ENCODE measurements around the gene CEP295NL. TPM values are rescaled to one million over a fixed set of nuclear protein-coding genes. Genes with fewer than 3 reads are reported as not detected.

The CEP295NL gene
- total RNA-seq, 1 donor, result 2.5 TPM

DNA sequence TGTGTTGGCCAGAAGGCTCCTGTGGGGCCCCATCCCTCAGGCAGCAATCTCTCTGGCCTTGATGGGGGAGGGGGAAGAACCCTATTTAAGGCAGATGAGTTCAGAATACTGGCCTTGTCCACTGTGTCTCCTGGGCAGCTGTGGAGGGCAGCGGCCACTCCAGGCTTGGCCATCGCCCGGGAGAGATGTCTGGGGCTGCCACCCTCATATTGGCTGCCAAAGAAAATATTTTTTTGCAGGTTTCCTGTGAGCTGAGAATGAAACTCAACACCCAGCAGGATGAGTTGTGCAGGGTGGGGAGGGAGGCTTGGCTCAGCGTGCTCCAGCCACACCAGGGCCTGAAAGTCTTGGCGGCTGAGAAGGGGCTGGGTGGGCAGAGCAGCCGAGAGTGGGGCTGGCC, 36.6 kb upstream of the CEP295NL start:
- Histone ChIP-seq H3K4me3 (ENCODE audit: insufficient read depth, low read length) (no peak overlapping the region), H3K27me3 (ENCODE audit: insufficient read depth, low read length) (no peaks in the 10 kb centered on the region), H3K9me3 (ENCODE audit: low read depth, low read length) (no peaks in the 10 kb centered on the region), H4K20me1 (ENCODE audit: insufficient read depth, low read length) (no peaks in the 10 kb centered on the region), H3K27ac (ENCODE audit: low read depth, low read length) (peak overlapping the region; percentile 28), H3K4me2 (ENCODE audit: insufficient read depth, low read length) (peak overlapping the region; percentile 48), H2AFZ (ENCODE audit: low read length) (no peak overlapping the region), H3K79me2 (ENCODE audit: insufficient read depth, low read length) (no peaks in the 10 kb centered on the region), H3K36me3 (ENCODE audit: insufficient read depth, low read length) (no peaks in the 10 kb centered on the region), H3K4me1 (ENCODE audit: insufficient read depth, low read length) (peaks cover 39% of the 10 kb centered on the region)
- TF ChIP-seq CTCF (IDR thresholded peaks at IDR 0.05; ENCODE audit: extremely low read depth, low read depth, low read length), result no peak
- DNase-seq (ENCODE audit: insufficient read length, low spot score, missing footprints), result peak; percentile 96

DNA sequence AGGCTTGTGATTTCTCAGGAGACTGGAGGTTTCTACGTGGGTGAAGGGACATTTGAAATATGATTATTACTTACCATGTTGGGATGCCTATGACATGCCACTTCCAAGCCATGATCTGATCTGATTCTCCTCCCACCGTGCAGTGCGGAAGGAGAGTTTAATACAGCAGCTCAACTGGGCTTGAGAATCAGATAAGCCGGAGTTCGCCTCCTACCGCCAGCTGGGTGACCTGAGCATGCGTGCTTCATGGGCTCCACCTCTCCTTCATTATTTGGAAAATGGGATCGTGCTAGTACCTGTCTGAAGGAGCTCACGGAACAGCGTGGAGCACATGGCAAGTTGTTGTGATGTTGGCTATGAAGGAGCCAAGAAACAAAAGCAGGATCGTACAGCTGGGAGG, 34.6 kb upstream of the CEP295NL start:
- Histone ChIP-seq H3K9me3 (ENCODE audit: low read depth, low read length) (no peaks in the 10 kb centered on the region), H4K20me1 (ENCODE audit: insufficient read depth, low read length) (no peaks in the 10 kb centered on the region), H3K36me3 (ENCODE audit: insufficient read depth, low read length) (no peaks in the 10 kb centered on the region), H3K4me2 (ENCODE audit: insufficient read depth, low read length) (no peak overlapping the region), H3K4me1 (ENCODE audit: insufficient read depth, low read length) (peaks cover 60% of the 10 kb centered on the region), H3K27ac (ENCODE audit: low read depth, low read length) (no peak overlapping the region), H2AFZ (ENCODE audit: low read length) (no peak overlapping the region), H3K4me3 (ENCODE audit: insufficient read depth, low read length) (no peak overlapping the region), H3K79me2 (ENCODE audit: insufficient read depth, low read length) (no peaks in the 10 kb centered on the region), H3K27me3 (ENCODE audit: insufficient read depth, low read length) (no peaks in the 10 kb centered on the region)
- no peak for TF ChIP-seq CTCF (IDR thresholded peaks at IDR 0.05; ENCODE audit: extremely low read depth, low read depth, low read length)
- DNase-seq (ENCODE audit: insufficient read length, low spot score, missing footprints), result no peak

GRCh38 chr17:78935419-78936323, 32.7 kb upstream of the CEP295NL start:
- H3K27ac ChIP-seq (ENCODE audit: low read depth, low read length), result peak overlapping the region; percentile 98
- no peaks in the 10 kb centered on the region for H3K9me3 ChIP-seq (ENCODE audit: low read depth, low read length)
- no peaks in the 10 kb centered on the region for H3K36me3 ChIP-seq (ENCODE audit: insufficient read depth, low read length)
- no peak for TF ChIP-seq CTCF (IDR thresholded peaks at IDR 0.05; ENCODE audit: extremely low read depth, low read depth, low read length)
- peak overlapping the region; percentile 80 for H3K4me2 ChIP-seq (ENCODE audit: insufficient read depth, low read length)
- H4K20me1 ChIP-seq (ENCODE audit: insufficient read depth, low read length), result no peaks in the 10 kb centered on the region
- H3K79me2 ChIP-seq (ENCODE audit: insufficient read depth, low read length), result no peaks in the 10 kb centered on the region
- no peaks in the 10 kb centered on the region for H3K27me3 ChIP-seq (ENCODE audit: insufficient read depth, low read length)
- peak; percentile 98 for DNase-seq (ENCODE audit: insufficient read length, low spot score, missing footprints)
- peaks cover 59% of the 10 kb centered on the region for H3K4me1 ChIP-seq (ENCODE audit: insufficient read depth, low read length)
- no peak overlapping the region for H2AFZ ChIP-seq (ENCODE audit: low read length)
- H3K4me3 ChIP-seq (ENCODE audit: insufficient read depth, low read length), result peak overlapping the region; percentile 43

DNA sequence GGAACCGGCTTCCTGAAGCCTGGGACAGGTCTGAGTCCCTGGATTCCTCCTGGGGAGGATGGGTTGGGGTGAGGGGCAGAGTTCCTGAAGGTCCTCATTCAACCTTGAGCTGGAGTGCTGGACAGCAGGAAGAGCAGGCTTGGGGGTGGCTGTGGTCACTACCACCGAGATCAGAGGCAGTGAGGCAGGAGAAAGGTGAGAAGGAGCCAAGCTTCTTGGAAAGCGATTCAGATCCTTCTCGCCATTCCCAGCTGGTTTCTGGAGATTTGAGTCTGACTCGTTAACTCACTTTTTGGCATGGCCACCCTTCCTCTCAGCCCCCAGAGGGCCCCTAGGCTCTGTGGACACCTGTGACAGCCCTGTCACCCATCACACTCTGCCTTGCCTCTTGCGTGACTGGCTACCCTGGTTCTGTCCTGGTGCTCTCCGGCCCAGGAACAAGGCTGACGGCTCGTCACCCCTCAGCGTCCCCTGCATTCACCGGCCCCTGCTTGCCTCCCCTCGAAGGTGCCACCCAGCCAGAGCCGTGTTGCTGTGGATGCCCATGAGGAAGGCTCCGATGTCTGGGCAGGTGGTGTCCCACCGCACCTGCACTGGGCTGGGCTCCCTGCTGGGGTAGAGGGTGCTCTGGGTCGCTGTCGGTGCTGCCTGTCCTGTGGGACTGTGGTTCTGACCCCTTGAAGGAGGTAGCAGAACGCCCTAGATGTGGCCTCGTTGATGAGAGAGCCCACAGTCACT, 31.8 kb upstream of the CEP295NL start:
- H3K79me2 ChIP-seq (ENCODE audit: insufficient read depth, low read length), result no peaks in the 10 kb centered on the region
- H4K20me1 ChIP-seq (ENCODE audit: insufficient read depth, low read length), result no peaks in the 10 kb centered on the region
- H3K4me1 ChIP-seq (ENCODE audit: insufficient read depth, low read length), result peaks cover 51% of the 10 kb centered on the region
- H3K27me3 ChIP-seq (ENCODE audit: insufficient read depth, low read length), result no peaks in the 10 kb centered on the region
- TF ChIP-seq CTCF (IDR thresholded peaks at IDR 0.05; ENCODE audit: extremely low read depth, low read depth, low read length), result no peak
- DNase-seq (ENCODE audit: insufficient read length, low spot score, missing footprints), result no peak
- H3K4me2 ChIP-seq (ENCODE audit: insufficient read depth, low read length), result peak overlapping the region; percentile 80
- no peaks in the 10 kb centered on the region for H3K36me3 ChIP-seq (ENCODE audit: insufficient read depth, low read length)
- H2AFZ ChIP-seq (ENCODE audit: low read length), result peak overlapping the region; percentile 21
- H3K27ac ChIP-seq (ENCODE audit: low read depth, low read length), result peak overlapping the region; percentile 98
- H3K9me3 ChIP-seq (ENCODE audit: low read depth, low read length), result no peaks in the 10 kb centered on the region
- peak overlapping the region; percentile 20 for H3K4me3 ChIP-seq (ENCODE audit: insufficient read depth, low read length)

Measured in osteoblast (primary cell).